B cell (primary cell): ENCODE measurements around the gene CTR9. TPM values are rescaled to one million over a fixed set of nuclear protein-coding genes. Genes with fewer than 3 reads are reported as not detected.

Experiments used
- ATAC-seq: fragments of 200-7000 bp; cut with Tn5 transposase; one replicate; pipeline ENCODE4 v1.10.0; 2021; ENCODE audit warnings: low read depth, mild to moderate bottlenecking, moderate number of reproducible peaks, moderate library complexity
- CTCF ChIA-PET: fragments of 350-600 bp; sonication (Branson Sonifier 250); formaldehyde crosslinking; loops from one replicate; lab custom pipeline; 2021; ENCODE audit warnings: antibody characterized with exemption, inconsistent platforms; lab: Charles Lee
- POLR2A ChIA-PET: fragments of 350-600 bp; sonication (Branson Sonifier 250); formaldehyde crosslinking; loops from one replicate; lab custom pipeline; 2021; ENCODE audit warnings: antibody characterized with exemption; lab: Charles Lee
- DNase-seq: peaks from one replicate; pipeline ENCODE4 v3.0.0; 2013
- H2AFZ ChIP-seq: 2 replicates; pipeline ENCODE4 v1.6.1; 2012; ENCODE audit warnings: mild to moderate bottlenecking, low read depth, low read length; ENCODE audit not compliant: insufficient read depth, poor library complexity, severe bottlenecking
- H3K27ac ChIP-seq, 2 donors: 1 replicate in 1 of 2; 2 replicates in 1 of 2; pipeline ENCODE4 v1.5.1; 2012 to 2013; ENCODE audit warnings: low read length in 2 of 2, mild to moderate bottlenecking in 2 of 2, moderate library complexity in 1 of 2
- H3K27me3 ChIP-seq, 4 experiments: fragments of 200-600 bp in 1 of 4; sonication (generic) in 1 of 4; replicated peaks in 1 of 4; 1 replicate in 2 of 4; 2 replicates in 2 of 4; pipeline versions ENCODE4 v1.6.1 to v1.7.0; 2013 to 2016; ENCODE audit warnings: low read length in 3 of 4, mild to moderate bottlenecking in 2 of 4, mixed read lengths in 1 of 4, moderate library complexity in 1 of 4; ENCODE audit not compliant: insufficient read depth in 4 of 4, control insufficient read depth in 3 of 4; ENCODE audit errors: control extremely low read depth in 1 of 4
- H3K36me3 ChIP-seq, 2 experiments: replicated peaks in 1 of 2; 1 replicate in 1 of 2; 2 replicates in 1 of 2; pipeline versions ENCODE4 v1.6.1 to v1.7.1; 2013; ENCODE audit warnings: low read length in 1 of 2; ENCODE audit not compliant: insufficient read depth in 2 of 2, control insufficient read depth in 1 of 2; ENCODE audit errors: control extremely low read depth in 1 of 2, extremely low read depth in 1 of 2
- H3K4me1 ChIP-seq, 2 donors: fragments of 200-600 bp in 1 of 2; sonication (generic) in 1 of 2; 1 replicate in 1 of 2; 2 replicates in 1 of 2; pipeline versions ENCODE4 v1.5.1 to v1.6.1; 2013 to 2017; ENCODE audit warnings: low read length in 2 of 2; ENCODE audit not compliant: control insufficient read depth in 2 of 2, insufficient read depth in 2 of 2
- H3K4me2 ChIP-seq: replicated peaks from 2 replicates; pipeline ENCODE3; 2012; ENCODE audit warnings: mild to moderate bottlenecking, low read depth, low read length; ENCODE audit not compliant: poor library complexity, severe bottlenecking
- H3K4me3 ChIP-seq, 5 experiments: fragments of 200-600 bp in 1 of 5; sonication (generic) in 1 of 5; 1 replicate in 3 of 5; 2 replicates in 2 of 5; pipeline versions ENCODE4 v1.5.1 to v1.7.0; 2011 to 2016; ENCODE audit warnings: low read length in 4 of 5, mild to moderate bottlenecking in 4 of 5, low read depth in 2 of 5, control low read depth in 1 of 5, moderate library complexity in 1 of 5; ENCODE audit not compliant: insufficient read depth in 1 of 5; ENCODE audit errors: control extremely low read depth in 1 of 5, extremely low read depth in 1 of 5
- H3K79me2 ChIP-seq: fragments of 200-600 bp; sonication (generic); one replicate; pipeline ENCODE4 v1.6.0; 2016; ENCODE audit warnings: low read length; ENCODE audit not compliant: control insufficient read depth, insufficient read depth
- H3K9ac ChIP-seq: fragments of 200-600 bp; sonication (generic); 2 replicates; pipeline ENCODE4 v1.6.1; 2017; ENCODE audit warnings: mild to moderate bottlenecking, low read length, moderate library complexity
- H3K9me3 ChIP-seq, 3 donors: one replicate each; pipeline versions ENCODE4 v1.6.1 to v1.7.1; 2013; ENCODE audit warnings: low read length in 2 of 3; ENCODE audit not compliant: control insufficient read depth in 2 of 3, insufficient read depth in 1 of 3; ENCODE audit errors: control extremely low read depth in 1 of 3
- H4K20me1 ChIP-seq: 2 replicates; pipeline ENCODE4 v1.6.0; 2012; ENCODE audit warnings: mild to moderate bottlenecking, low read length; ENCODE audit not compliant: insufficient read depth, control insufficient read depth, poor library complexity, severe bottlenecking
- H3K27ac Mint-ChIP-seq: one replicate; pipeline ENCODE4 v1.8.0; 2021; ENCODE audit warnings: mixed read lengths
- H3K27me3 Mint-ChIP-seq: one replicate; pipeline ENCODE4 v1.8.0; 2021; ENCODE audit warnings: mixed read lengths
- H3K4me1 Mint-ChIP-seq: one replicate; pipeline ENCODE4 v1.8.0; 2021; ENCODE audit warnings: mixed read lengths
- H3K4me3 Mint-ChIP-seq: one replicate; pipeline ENCODE4 v1.8.0; 2021; ENCODE audit warnings: mixed read lengths
- H3K9me3 Mint-ChIP-seq: one replicate; pipeline ENCODE4 v1.8.0; 2022; ENCODE audit warnings: mixed read lengths; ENCODE audit not compliant: insufficient read depth
- CTCF ChIP-seq: fragments of 200-600 bp; IDR thresholded peaks from one replicate; pipeline ENCODE4 v1.8.0; 2022; ENCODE audit warnings: antibody characterized with exemption, mild to moderate bottlenecking
- EZH2 ChIP-seq: IDR thresholded peaks from 2 replicates; pipeline ENCODE4 v1.6.1; 2012; ENCODE audit warnings: borderline replicate concordance, low read depth, mild to moderate bottlenecking, moderate library complexity, low read length; ENCODE audit not compliant: insufficient read depth, poor library complexity, severe bottlenecking
- WGBS: methylation state at CpG from one replicate; pipeline ENCODE4 v1.1.5; 2013; ENCODE audit warnings: missing lambda C conversion rate; ENCODE audit not compliant: insufficient coverage; 5-methylcytosine and 5-hydroxymethylcytosine counted together
- intact Hi-C: fragments of 100-400 bp; cut with micrococcal nuclease; formaldehyde crosslinking; loops from one replicate; pipeline ENCODE4 v1.10.0; 2022
- polyA plus RNA-seq: library from polyadenylated mRNA; depleted of rRNA; stranded (reverse); fragments of >200 nt; gene quantifications from 2 replicates; pipeline ENCODE4 v1.2.3, GENCODE V29; 2012
- total RNA-seq, 2 donors: library from RNA; stranded (reverse); fragments of 120-200 nt in 1 of 2; gene quantifications; 1 replicate in 1 of 2; 2 replicates in 1 of 2; pipeline versions ENCODE4 v1.2.3 to v1.2.4, GENCODE V29; 2013 to 2022

The CTR9 gene
- total and polyA plus RNA-seq, 2 donors (not counting 1 experiment from before 2014, with no cell fraction given): 9.0 to 46.7 TPM

GRCh38 chr11:10761085-10761698 is 10.1 kb downstream of the CTR9 start:
- H3K9me3 ChIP-seq: no peaks in the 10 kb centered on the region
- no peak for DNase-seq
- ATAC-seq: no peak
- H3K9me3 Mint-ChIP-seq: no peaks in the 10 kb centered on the region
- H3K4me1 ChIP-seq: peaks cover 9 to 12% of the 10 kb centered on the region in 2 donors
- H3K27ac Mint-ChIP-seq: no peak overlapping the region
- intact Hi-C loops: no loop called here
- H3K27ac ChIP-seq: no peak overlapping the region
- CTCF ChIA-PET: interaction anchor here (0.7 to 1.6 kb wide), 4 partner anchors 9 to 42 kb away, joined by 3 to 7 read pairs (median 3); partner anchors contain the start of gene CTR9
- H3K9ac ChIP-seq: no peak overlapping the region
- H4K20me1 ChIP-seq: no peaks in the 10 kb centered on the region
- no peak overlapping the region for H3K4me3 ChIP-seq
- no peaks in the 10 kb centered on the region for H3K27me3 Mint-ChIP-seq
- peaks cover 10 to 88% of the 10 kb centered on the region in 2 experiments for H3K36me3 ChIP-seq
- POLR2A ChIA-PET: interaction anchor here (1.3 kb wide), 1 partner anchor 10 kb away, joined by 5 read pairs; the partner anchor contains the start of gene CTR9
- WGBS: no CpG with 5 or more reads among the region's 6 CpGs
- H3K4me3 Mint-ChIP-seq: no peak overlapping the region
- TF ChIP-seq CTCF (no peak), EZH2 (no peak)
- H3K79me2 ChIP-seq: peaks cover 19% of the 10 kb centered on the region
- H3K27me3 ChIP-seq: no peaks in the 10 kb centered on the region
- H2AFZ ChIP-seq: no peak overlapping the region
- H3K4me1 Mint-ChIP-seq: peaks cover 25% of the 10 kb centered on the region
- H3K4me2 ChIP-seq: no peak overlapping the region

GRCh38 chr11:10762185-10762584 is 11.1 kb downstream of the CTR9 start:
- peaks cover 9 to 12% of the 10 kb centered on the region in 2 donors for H3K4me1 ChIP-seq
- Mint-ChIP-seq H3K27me3 (no peaks in the 10 kb centered on the region), H3K27ac (peak overlapping the region; percentile 4), H3K4me1 (peaks cover 25% of the 10 kb centered on the region), H3K4me3 (no peak overlapping the region), H3K9me3 (no peaks in the 10 kb centered on the region)
- H4K20me1 ChIP-seq: no peaks in the 10 kb centered on the region
- H2AFZ ChIP-seq: no peak overlapping the region
- H3K27me3 ChIP-seq: no peaks in the 10 kb centered on the region
- H3K36me3 ChIP-seq: peaks cover 16 to 88% of the 10 kb centered on the region in 2 experiments
- H3K9ac ChIP-seq: no peak overlapping the region
- CTCF ChIA-PET: interaction anchor here (0.6 to 1.6 kb wide), 4 partner anchors 8 to 1027 kb away, joined by 3 to 7 read pairs (median 4); no protein-coding TSS in a partner anchor
- POLR2A ChIA-PET: interaction anchor here (1.3 kb wide), 1 partner anchor 11 kb away, joined by 5 read pairs; the partner anchor contains the start of gene CTR9
- peaks cover 16% of the 10 kb centered on the region for H3K79me2 ChIP-seq
- intact Hi-C loops: loop anchor here (1.0 kb wide), 1 partner anchor 11 kb away; the partner anchor contains the start of gene CTR9
- peak overlapping the region; percentile 58 for H3K4me2 ChIP-seq
- H3K27ac ChIP-seq: peak overlapping the region; percentile 34 to 56
- ATAC-seq (peak; percentile 72), DNase-seq (peak; percentile 67)
- no peaks in the 10 kb centered on the region for H3K9me3 ChIP-seq
- TF ChIP-seq EZH2: no peak
- TF ChIP-seq CTCF: peak; percentile 7
- H3K4me3 ChIP-seq: peak overlapping the region in 1 of 5 experiments; percentile 16
